WERI-Rb-1 (cell line): ENCODE measurements around the gene MCEE.

Experiments
- DNase-seq: peaks from one replicate; pipeline ENCODE4 v3.0.0-alpha.2; 2020
- H3K27ac ChIP-seq: fragments of 250-450 bp; sonication (Bioruptor Pico); 2 replicates; pipeline ENCODE4 v1.5.1; 2020; ENCODE audit warnings: mild to moderate bottlenecking, moderate library complexity
- H3K27me3 ChIP-seq: fragments of 250-450 bp; sonication (Bioruptor Pico); 2 replicates; pipeline ENCODE4 v1.5.1; 2021; ENCODE audit warnings: mild to moderate bottlenecking, low read depth, moderate library complexity; ENCODE audit not compliant: insufficient read depth, severe bottlenecking
- H3K36me3 ChIP-seq: fragments of 250-450 bp; sonication (Bioruptor Pico); 2 replicates; pipeline ENCODE4 v1.5.1; 2020; ENCODE audit warnings: mild to moderate bottlenecking, moderate library complexity
- H3K4me3 ChIP-seq: 2 replicates; pipeline ENCODE4 v1.5.1; 2011; ENCODE audit warnings: low read depth, mild to moderate bottlenecking, control low read depth, low read length
- H3K9me3 ChIP-seq: fragments of 250-450 bp; sonication (Bioruptor Pico); 2 replicates; pipeline ENCODE4 v1.5.1; 2021; ENCODE audit warnings: mild to moderate bottlenecking, moderate library complexity; ENCODE audit not compliant: severe bottlenecking
- CTCF ChIP-seq: IDR thresholded peaks from 2 replicates; pipeline ENCODE4 v1.5.1; 2011; ENCODE audit warnings: low read depth, mild to moderate bottlenecking, control low read depth, inconsistent platforms, low read length

Gene MCEE

GRCh38 chr2:71156573-71156972 is 26.5 kb upstream of the MCEE start:
- no peaks in the 10 kb centered on the region for H3K27me3 ChIP-seq
- DNase-seq, result peak; percentile 53
- TF ChIP-seq CTCF, result no peak
- H3K4me3 ChIP-seq, result no peak overlapping the region
- H3K9me3 ChIP-seq, result no peaks in the 10 kb centered on the region
- no peaks in the 10 kb centered on the region for H3K36me3 ChIP-seq
- no peak overlapping the region for H3K27ac ChIP-seq

- DNase-seq, result no peak
- Histone ChIP-seq H3K36me3 (no peaks in the 10 kb centered on the region; the same call in 1 of the 2 replicates), H3K4me3 (no peak overlapping the region), H3K27ac (no peak overlapping the region), H3K9me3 (no peaks in the 10 kb centered on the region), H3K27me3 (no peaks in the 10 kb centered on the region)
- TF ChIP-seq CTCF, result no peak
These were observed 25.8 kb upstream of the MCEE start for GRCh38 chr2:71155846-71156245.

DNA sequence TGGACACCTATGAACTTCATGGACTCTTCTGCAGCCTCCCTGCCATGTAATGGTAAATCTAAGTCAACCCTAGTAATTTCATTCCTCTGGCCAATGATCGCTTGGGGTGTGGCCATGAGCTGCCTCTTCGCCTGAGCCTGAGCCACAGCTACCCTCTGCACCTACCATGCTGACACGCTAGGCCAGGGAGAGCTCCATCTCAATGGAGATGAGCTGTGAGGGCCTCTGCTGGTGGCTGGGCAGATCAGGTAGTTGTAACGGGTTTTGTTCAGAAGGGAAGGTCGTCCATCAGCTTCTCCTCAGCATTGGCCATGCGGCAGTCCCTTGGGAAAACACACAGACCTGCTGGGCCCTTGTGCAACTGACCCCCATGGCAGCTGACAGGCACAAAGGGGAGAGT is 24.8 kb upstream of the MCEE start:
- no peaks in the 10 kb centered on the region for H3K27me3 ChIP-seq
- peak; percentile 84 for TF ChIP-seq CTCF
- no peak overlapping the region for H3K27ac ChIP-seq
- no peak overlapping the region for H3K4me3 ChIP-seq
- DNase-seq, result peak; percentile 81
- peaks cover 9% of the 10 kb centered on the region for H3K36me3 ChIP-seq
- H3K9me3 ChIP-seq, result no peaks in the 10 kb centered on the region

DNA sequence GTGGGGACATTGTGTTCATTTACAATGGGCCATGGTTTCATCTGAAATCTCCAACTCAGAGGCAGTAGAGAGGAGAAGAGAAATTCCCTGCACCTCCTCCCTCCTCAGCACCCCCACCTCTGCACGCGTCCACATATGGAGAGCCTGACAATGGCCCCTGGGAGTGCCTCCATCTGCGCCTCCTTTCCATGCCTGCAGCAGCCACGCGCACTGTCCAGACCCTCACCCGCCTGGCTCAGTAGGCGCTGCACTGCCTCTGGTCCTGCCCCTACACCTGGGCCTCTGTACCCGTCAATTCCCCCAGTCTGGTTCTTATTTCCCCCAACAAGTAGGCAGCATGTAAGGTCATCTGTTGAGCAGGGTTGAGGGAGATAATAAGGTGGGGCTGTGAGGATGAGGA is 24.2 kb upstream of the MCEE start:
- no peak for TF ChIP-seq CTCF
- Histone ChIP-seq H3K9me3 (no peaks in the 10 kb centered on the region), H3K27me3 (no peaks in the 10 kb centered on the region), H3K27ac (no peak overlapping the region), H3K36me3 (peaks cover 14% of the 10 kb centered on the region), H3K4me3 (no peak overlapping the region)
- no peak for DNase-seq

DNA sequence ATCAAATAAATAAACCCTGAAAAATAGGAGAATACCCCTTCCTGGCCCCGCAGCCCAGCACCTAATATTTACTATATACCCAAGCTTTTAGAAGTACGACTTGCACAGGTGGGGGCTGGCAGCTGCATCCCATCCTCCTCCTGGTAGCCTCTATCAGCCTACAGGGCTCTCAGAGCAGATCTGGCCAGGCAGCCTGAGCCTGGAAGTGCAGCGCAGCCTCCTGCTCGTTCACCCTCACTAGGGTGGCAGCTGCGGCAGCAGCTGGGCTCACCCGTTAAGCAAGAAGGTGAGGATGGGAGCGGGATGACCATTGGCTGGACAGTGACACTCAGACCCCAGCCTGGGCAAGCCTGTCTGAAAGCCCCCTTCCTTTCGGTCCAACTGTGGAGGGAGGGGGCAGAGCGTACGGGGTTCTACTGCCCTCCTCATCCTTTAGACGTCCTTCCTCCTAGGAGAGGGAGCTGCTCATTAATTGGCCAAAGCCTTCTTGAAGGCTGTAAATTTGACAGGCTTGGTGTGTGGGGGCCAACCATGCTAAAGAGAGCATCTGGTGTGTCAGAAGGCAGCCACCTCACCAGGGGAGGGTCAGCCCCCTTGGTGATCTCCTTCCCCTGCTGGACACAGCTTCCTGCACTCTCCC is 23.7 kb upstream of the MCEE start:
- H3K4me3 ChIP-seq, result no peak overlapping the region
- DNase-seq, result no peak
- H3K27ac ChIP-seq, result no peak overlapping the region
- TF ChIP-seq CTCF, result no peak
- H3K36me3 ChIP-seq, result peaks cover 20% of the 10 kb centered on the region
- no peaks in the 10 kb centered on the region for H3K9me3 ChIP-seq
- no peaks in the 10 kb centered on the region for H3K27me3 ChIP-seq

- no peaks in the 10 kb centered on the region for H3K27me3 ChIP-seq
- no peak for DNase-seq
- H3K27ac ChIP-seq, result no peak overlapping the region
- H3K36me3 ChIP-seq, result peaks cover 40% of the 10 kb centered on the region
- H3K9me3 ChIP-seq, result no peaks in the 10 kb centered on the region
- H3K4me3 ChIP-seq, result no peak overlapping the region
- 0 out of 2 replicates have a peak, but pooled peaks have one; percentile 7 for TF ChIP-seq CTCF
These were observed 21.6 kb upstream of the MCEE start for GRCh38 chr2:71151620-71152019.
